HT-29 (cell line): ENCODE results near the gene SCNN1B. TPM values are rescaled to one million over a fixed set of nuclear protein-coding genes. Genes with fewer than 3 reads are reported as not detected.

ENCODE experiments used
- DNase-seq: peaks from one replicate; pipeline ENCODE4 v3.0.0-alpha.2; 2015; ENCODE audit warnings: low spot score
- total RNA-seq: library from RNA; depleted of rRNA; stranded (reverse); fragments of >200 nt; shearing (Covaris generic); gene quantifications from 2 replicates; pipeline ENCODE4 v1.2.3, GENCODE V29; 2014

The SCNN1B gene
- total RNA-seq, 1 experiment from 2014 or later, result not detected

DNA sequence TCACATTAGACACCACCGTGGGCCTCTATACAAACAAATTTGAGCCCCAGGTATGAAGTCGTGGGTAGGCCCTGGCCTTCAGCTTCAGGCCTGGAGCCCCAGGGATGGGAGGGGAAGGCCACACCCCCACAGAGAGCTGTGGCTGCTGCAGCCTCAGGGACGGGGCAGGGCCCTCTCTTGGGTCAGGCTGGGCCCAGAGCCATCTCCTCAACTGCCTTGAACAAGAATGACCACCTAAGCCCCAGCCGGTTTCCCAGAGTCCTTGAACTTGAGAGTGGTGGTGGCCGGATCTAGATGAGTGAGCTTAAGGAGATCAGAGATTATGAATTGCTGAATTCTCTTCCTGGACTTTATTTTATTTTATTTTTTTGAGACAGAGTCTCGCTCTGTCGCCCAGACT is 18.6 kb downstream of the SCNN1B start:
- no peak for DNase-seq

DNA sequence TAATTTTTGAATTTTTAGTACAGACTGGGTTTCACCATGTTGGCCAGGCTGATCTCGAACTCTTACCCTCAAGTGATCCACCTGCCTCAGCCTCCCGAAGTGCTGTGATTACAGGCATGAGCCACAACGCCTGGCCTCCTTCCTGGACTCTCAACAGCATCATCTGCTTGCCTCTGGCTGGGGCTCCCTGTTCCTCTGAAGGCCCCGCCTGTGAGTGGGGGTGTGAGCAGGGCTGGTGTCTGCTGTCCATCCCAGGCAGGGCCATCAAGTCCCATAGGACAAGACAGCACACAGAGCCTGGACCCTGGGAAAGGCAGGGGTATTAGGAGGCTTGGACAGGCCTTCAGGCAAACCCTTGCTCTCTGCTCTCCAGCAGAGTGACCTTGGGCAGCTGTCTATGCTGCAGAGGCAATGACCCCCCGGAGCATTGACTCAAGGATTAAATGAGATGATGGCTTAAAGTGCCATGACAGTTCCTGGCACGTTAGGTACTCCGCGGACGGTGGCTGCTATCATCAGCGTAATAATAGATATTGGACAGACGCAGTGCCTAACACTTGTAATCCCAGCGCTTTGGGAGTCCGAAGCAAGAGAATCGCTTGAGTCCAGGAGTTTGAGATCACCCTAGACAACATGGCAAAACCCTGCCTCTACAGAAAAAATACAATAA is 19.2 kb downstream of the SCNN1B start:
- no peak for DNase-seq

DNA sequence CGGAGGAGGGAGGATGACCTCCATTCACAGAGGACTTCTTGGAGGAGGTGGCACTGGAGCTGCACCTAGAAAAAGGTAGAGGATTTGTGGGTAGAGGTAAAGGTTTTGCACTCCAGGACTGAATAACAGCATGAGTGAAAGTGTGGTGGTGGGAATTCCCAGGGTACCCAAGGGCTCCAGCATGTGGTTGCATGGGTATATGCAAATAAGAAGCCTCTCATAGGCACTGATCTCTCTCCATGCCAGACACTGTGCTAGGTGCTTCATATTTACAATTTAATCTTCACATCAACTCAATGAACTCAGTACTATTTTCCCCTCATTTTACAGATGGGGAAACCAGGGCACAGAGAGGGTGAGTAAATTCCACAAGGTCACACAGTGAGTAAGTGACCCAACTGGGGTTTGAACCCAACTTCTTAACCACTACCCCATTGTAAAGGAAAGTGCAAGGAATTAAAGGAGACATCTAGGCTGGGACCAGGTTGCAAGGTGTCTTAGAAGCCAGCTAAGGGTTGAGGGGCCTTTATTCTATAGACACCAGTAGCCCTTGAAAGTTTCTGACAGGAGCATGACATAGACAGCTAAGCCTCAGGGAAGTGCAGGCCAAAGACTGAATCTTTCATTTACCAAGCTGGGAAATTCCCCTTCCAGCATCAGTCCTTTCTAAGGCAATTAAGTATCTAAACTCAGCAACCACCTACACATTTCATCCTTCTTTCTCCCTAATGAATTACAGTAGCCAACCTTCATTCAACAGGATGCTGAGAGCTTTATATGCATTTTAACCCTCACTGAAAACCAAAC is 21.3 kb downstream of the SCNN1B start:
- DNase-seq, result no peak

DNA sequence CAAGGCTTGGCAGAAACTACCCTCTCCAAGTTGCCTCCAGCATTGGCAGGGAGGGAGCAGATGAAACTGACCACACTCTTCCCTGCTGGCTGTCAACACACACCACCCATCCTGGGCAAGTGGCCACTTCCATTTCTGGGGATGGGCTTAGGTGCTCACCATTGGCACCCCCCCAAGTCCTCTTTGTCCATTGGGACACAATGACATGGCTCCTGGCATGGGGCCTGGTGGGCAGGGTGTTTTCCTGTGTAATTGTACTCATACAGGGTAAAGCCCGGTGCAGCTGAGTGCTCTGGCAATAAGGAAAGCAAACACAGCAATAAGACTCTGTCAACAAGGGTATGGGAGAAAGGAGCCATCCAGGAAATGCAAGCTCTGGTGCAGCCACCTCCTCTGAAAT is 22.6 kb downstream of the SCNN1B start:
- no peak for DNase-seq

DNA sequence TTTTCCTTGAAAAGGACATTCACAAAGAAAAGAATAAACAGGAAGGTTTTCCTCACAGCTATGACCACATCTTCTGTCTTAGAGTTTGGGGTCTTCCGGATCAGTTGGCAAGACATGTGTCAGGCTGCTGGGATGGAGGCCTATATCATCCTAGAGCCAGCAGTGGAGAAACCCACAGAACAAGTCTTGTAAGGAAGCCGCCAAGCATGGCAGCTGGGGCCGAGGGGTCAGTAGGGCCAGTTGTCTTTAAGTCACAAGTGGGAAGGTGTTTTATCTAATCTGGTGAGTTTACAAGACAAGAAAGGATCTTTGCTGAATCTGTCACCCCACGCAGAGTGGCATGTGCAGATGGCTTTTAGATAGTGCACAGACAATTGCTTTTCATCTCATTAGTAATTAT is 25.7 kb downstream of the SCNN1B start:
- DNase-seq, result no peak

DNA sequence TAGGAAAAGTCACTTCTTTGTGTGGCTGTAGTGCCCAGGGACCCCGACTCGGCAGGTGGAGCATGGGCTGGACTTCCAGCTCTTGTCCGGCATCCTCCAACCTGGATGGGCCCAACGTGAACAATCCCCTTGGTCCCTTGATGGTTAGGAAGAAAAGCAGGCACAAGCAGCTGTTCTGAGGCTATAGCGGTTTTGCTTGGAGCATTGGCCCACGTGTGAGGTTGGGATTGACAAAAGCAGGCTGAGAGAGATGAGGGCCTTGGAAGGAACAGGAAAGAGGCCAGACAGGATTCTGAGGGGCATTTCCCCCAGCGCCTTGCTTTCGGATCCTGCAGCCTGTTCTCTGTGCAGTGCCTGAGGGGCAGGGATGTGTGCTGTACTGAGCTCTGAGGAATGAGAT is 28.1 kb downstream of the SCNN1B start:
- DNase-seq, result no peak

DNA sequence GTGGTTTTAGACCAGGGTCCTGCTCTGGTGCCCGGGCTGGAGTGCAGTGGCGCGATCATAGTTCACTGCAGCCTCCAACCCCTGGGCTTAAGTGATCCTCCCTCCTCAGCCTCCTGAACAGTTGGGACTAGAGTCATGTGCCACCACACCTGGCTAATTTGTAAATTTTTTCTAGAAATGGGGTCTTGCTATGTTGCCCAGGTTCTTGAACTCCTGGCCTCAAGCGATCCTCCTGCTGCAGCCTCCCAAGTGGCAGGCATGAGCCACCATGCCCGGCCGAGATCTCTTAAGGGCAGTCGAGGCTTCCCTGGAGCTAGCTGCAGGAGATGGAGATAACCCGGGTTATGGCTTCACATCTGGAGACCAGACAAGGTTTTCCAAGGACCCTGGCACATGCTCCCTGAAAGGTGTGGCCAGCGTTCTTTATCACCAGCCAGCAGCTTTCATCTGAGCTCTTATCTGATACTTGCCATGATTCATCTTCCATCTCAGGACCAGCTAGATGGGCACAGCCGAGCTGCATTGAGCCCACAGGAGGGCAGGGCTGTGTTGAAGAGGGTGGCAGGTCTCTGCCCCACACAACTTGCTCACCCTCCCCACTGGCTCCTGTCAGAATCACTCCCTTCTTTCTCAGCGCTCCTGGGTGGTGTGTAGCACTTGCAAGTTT is 28.6 kb downstream of the SCNN1B start:
- DNase-seq, result no peak

DNA sequence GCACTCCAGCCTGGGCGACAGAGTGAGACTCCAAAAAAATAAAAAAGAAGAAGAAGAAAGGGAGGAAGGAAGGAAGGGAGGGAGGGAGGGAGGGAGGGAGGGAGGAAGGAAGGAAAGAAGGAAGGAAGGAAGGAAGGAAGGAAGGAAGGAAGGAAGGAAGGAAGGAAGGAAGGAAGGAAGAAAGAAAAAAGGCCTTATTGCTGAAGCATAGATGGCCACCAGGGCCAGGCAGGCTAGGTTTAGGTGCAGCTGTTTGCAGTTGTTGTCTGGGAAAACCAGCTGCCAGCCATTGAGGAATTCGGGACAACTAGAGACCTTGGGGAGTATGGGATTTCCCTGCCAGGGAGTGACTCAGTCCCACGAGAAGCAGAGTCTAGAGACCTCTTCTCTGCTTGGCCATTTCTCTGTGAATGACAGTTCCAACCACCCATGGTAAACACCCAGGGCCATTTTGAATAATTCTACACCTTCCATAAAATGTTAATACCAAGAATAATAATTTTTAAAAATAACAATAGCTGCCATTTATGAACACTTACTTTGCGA is 31.0 kb downstream of the SCNN1B start:
- DNase-seq, result no peak

DNA sequence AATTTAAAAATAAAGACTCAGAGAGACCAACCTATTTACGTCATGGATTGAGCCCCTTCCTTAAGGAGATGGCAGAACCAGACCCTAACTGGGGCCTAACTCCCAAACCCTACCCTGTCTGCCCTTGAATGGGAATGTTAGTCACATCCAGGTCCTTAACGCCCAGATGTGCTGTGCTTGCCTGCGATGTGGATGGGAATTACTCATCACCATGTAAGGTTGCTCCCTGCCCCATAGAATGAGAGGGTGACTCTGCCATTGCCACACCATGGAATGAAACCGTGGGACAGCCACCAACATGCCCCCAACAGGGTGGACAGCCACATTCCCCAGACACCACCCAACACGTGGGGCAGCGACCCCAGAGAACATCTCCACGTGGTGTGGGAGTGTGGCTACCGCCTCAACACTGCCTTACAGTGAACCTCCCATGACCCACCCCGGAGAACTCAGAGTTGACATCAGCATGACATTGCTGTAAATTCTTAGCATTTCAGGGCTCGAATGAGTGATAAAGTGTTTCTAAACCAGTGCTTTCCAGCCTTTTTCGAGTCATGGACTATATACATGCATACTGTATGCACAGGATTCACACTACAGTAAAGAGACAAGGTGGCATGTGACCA is 31.8 kb downstream of the SCNN1B start:
- no peak for DNase-seq

DNA sequence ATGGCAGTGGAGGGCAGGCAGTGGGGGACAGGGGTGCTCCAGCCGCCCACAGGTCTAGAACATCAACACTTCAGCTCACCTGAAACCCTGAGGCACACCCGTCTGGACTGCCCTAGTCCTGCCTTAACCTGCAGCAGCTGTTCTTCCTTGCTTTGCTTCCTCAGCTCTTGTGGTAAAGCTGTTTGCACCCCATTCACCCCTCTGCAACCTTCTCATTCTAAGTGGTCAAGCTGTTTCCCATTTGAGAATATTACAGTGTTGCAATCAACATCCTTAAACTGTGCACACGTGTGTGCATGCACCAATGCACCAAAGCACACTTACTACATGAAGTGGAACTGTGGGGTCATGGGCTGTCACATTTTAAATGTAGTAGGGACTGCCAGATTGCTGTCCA is 32.4 kb downstream of the SCNN1B start:
- no peak for DNase-seq

DNA sequence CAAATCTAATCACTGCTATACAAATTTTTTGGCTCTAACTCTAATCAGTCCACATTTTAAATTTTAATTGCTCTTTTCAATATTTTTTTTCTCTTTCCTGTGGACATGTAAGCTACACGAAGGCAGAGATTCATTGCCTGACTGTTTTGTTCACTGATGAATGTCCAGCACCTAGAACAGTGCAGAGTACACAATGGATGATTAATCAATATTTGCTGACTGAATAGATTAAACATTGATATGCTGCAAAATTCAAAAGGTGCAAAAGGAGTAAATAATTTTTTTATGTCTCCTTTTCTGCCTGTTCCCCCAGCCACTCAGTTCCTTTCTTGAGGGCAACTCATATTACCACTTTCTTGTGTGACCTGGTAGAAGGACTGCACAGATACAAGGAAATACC is 32.8 kb downstream of the SCNN1B start:
- no peak for DNase-seq

DNA sequence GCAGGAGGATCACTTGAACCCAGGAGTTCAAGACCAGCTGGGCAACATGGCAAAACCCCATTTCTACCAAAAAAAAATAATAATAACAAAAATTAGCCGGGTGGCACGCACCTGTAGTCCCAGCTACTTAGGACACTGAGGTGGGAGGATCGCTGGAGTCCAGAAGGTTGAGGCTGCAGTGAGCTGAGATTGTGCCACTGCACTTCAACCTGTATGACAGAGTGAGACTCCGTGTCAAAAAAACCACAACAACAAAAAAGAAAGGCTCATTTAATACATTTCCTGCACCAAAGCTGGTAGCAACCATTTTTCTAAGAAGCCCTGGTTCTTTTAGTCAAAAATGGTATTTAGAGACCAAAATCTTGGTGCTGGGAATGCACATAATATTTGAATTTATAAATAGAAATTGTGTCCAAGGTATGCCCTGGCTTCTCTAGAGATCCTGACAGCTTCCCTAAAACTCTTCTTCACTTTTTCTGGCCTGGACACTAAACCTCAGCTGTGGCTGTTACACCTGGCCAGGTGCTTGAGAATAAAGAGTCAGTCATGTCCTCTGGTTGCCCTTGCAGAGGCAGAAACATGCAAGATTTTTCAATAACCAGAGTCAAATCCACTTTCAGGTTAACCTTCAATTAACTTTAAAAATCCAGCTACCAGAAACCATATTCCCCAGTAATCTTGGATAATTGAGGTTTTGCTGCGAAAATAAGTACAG is 35.9 kb downstream of the SCNN1B start:
- DNase-seq, result no peak

DNA sequence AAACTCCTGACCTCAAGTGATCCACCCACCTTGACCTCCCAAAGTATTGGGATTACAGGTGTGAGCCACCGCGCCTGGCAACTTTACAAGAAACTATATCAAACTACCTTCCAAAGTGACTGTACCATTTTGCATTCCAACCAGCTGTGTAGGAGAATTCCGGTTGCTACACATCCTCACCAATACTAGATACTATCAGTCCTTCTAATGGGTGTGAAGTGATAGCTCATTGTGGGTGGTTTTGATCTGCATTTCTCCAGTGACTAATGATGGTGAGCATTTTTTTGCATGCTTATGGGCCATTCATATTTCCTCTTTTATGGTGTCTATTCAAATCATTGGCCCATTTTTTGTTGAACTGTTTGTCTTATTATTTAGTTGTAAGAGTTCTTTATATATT is 37.7 kb downstream of the SCNN1B start:
- DNase-seq, result no peak

DNA sequence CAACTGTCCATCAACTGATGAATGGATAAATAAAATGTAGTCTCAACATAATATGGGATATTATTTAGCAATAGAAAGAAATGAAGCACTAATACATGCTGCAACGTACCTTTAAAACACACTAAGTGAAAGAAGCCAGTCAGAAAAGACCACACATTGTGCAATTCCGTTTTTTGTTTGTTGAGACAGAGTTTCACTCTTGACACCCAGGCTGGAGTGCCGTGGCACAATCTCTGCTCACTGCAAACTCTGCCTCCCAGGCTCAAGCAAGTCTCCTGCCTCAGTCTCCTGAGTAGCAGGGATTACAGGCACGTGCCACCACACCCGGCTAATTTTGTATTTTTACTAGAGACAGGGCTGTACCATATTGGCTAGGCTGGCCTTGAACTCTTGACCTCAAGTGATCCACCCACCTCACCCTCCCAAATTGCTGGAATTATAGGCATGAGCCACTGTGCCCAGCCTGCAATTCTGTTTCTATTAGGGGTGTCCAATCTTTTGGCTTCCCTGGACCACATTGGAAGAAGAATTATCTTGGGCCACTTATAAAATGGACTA is 40.1 kb downstream of the SCNN1B start:
- no peak for DNase-seq

DNA sequence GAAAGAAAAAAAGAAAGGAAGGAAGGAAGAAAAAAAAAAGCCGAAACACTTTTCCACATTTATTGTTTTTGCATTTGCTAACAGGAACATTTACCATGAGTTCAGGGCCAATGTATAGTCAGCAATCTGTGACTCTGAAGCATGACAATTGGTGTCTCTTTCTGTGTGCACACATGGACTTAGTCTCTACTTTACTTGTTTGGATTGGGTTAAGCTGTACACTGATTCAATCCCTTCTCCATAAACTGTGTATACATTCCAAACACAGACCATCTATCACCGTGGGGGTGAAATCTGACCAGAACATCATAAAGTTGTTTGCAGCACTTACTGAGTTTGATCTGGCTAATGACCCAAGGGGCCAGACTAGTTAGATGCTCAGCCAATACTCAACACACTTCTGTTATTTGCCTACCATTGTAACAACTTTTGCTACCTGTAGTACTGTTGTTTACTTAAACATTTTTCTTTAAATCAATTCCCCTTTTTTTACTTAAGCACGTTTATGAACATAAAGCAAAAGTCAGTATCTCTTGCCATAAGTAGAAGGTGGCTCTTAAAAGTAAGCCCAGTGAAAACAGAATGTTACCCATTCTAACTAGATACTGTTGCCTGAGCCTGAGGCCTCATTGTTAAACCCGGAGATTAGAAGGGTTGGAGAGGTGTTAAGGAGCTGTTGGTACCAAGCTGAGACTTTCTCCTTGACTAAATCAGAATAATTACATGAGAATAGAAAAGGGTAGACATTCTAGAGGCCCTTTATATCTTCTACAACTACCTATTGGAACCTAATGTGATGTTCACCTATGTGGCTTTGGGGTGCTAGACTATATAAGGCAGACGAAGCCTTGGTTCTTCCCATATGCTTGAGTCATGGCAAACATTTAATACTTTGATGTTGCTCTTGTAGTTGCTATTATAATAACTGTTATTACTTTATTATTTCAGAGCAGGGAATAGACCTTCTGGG is 41.8 kb downstream of the SCNN1B start:
- DNase-seq, result no peak

DNA sequence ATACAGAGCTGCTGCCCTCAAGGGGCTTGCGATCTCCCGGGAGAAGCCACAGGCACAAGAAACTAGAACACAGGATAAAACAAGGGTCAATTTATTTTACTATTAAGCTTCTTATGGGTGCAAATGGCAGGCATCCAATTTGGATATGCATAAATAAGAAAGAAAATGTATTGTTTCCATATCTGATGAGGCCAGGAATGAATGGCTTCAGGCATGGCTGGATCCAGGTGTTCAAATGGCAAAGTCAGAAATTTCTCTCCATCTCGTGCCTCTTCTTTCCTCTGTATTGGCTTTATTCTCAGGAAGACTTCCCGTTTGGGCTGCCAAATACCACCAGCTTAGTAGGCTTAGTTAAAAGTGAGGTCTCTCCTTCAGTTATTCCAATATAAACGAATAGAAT is 43.1 kb downstream of the SCNN1B start:
- no peak for DNase-seq

DNA sequence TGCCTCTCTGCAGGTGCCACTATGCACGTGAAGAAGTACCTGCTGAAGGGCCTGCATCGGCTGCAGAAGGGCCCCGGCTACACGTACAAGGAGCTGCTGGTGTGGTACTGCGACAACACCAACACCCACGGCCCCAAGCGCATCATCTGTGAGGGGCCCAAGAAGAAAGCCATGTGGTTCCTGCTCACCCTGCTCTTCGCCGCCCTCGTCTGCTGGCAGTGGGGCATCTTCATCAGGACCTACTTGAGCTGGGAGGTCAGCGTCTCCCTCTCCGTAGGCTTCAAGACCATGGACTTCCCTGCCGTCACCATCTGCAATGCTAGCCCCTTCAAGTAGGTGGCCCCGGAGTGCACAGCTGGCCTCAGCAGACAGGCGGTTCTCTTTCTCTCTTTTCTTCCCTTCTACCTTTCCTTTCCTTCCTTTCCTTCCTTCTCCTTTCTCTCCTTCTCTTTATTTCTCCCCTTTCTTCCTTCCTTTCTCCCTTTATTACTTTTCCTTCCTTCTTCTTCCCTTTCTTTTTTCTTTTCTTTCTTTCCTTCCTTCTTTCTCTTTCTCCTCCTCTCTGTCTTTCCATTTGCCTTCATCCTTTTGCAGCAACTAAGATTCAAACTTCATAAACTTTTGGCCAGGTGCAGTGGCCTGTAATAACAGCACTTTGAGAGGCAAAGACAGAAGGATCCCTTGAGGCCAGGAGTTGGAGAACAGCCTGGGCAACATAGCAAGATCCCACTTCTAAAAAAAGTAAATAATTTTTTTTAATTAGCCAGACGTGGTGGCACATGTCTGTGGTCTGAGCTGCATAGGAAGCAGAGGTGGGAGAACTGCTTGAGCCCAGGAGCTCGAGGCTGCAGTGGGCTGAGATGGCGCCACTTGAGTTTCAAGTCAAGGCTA is 46.7 kb downstream of the SCNN1B start:
- no peak for DNase-seq

DNA sequence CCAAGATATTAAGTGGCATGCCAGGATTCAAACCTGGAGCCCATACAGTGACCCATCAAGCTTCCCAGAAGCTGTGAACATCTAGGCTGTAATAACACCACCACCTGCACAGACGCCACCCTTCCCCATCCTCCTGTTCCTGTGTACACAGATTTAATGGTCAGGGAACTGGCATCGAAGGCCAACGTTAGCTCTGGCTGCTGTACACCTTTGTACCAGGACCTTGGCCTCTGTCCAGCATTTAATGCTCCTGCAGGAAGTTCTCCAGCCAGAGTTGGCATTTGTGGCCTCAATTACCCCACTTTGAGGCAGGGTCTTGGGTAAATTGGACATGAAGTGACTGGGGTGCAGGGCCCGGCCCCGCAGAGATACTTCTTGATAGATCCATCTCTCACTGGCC is 49.3 kb downstream of the SCNN1B start:
- DNase-seq, result peak; percentile 63

DNA sequence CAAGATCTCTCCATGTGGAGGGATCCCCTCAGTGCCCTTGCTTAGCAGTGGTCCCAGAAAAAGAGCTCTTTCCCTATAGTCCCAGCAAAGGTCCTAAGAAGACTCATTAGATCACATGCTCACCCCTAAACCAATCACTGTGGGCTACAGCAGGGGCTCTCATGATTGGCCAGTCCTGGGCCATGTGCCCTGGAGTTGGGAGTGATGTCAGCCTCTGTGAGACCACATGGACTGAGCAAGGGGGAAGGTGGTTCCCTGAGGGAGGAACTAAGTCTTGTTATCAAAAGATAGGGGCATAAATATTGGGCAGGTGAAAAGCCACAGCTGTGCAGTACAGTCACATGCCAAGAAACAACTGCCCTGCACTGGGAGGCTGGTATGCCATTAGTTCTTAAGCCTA is 51.3 kb downstream of the SCNN1B start:
- no peak for DNase-seq
